ENCODE results near the gene CFAP97D2. TPM values are rescaled to one million over a fixed set of nuclear protein-coding genes. Genes with fewer than 3 reads are reported as not detected.
A peak's percentile ranks its signal among the peaks of the same experiment; 100 is the strongest.

CFAP97D2 gene
- polyA plus RNA-seq, 1 donor: 0.06 TPM

- H3K36me3 ChIP-seq (ENCODE audit: control insufficient read depth, insufficient read depth, low read length): no peaks in the 10 kb centered on the region
- WGBS (ENCODE audit: insufficient coverage, low lambda C conversion rate): no CpG with 5 or more reads among the region's 42 CpGs
- H3K27ac ChIP-seq (ENCODE audit: low read length): no peak overlapping the region
- no peak overlapping the region for H3K4me3 ChIP-seq (ENCODE audit: low read length)
- DNase-seq: peak in 1 of 2 donors; percentile 7
- H3K27me3 ChIP-seq (ENCODE audit: control insufficient read depth, insufficient read depth, low read length): peaks cover 20% of the 10 kb centered on the region
- H3K9me3 ChIP-seq (ENCODE audit: control insufficient read depth, low read depth, low read length): peaks cover 17% of the 10 kb centered on the region
- no peaks in the 10 kb centered on the region for H3K4me1 ChIP-seq (ENCODE audit: control insufficient read depth, insufficient read depth, low read length)
Observed at GRCh38 chr13:114199954-114200353, 20.9 kb downstream of the CFAP97D2 start.

- no peaks in the 10 kb centered on the region for H3K4me1 ChIP-seq (ENCODE audit: control insufficient read depth, insufficient read depth, low read length)
- no peak overlapping the region for H3K27ac ChIP-seq (ENCODE audit: low read length)
- DNase-seq: peak in 1 of 2 donors; percentile 8
- H3K4me3 ChIP-seq (ENCODE audit: low read length): no peak overlapping the region
- peaks cover 17% of the 10 kb centered on the region for H3K9me3 ChIP-seq (ENCODE audit: control insufficient read depth, low read depth, low read length)
- no peaks in the 10 kb centered on the region for H3K36me3 ChIP-seq (ENCODE audit: control insufficient read depth, insufficient read depth, low read length)
- no CpG with 5 or more reads among the region's 18 CpGs for WGBS (ENCODE audit: insufficient coverage, low lambda C conversion rate)
- H3K27me3 ChIP-seq (ENCODE audit: control insufficient read depth, insufficient read depth, low read length): peaks cover 20% of the 10 kb centered on the region
Observed at GRCh38 chr13:114200399-114200911, 21.4 kb downstream of the CFAP97D2 start.

GRCh38 chr13:114202581-114202980 lies 23.5 kb downstream of the CFAP97D2 start:
- no peaks in the 10 kb centered on the region for H3K36me3 ChIP-seq (ENCODE audit: control insufficient read depth, insufficient read depth, low read length)
- no peak for DNase-seq
- H3K9me3 ChIP-seq (ENCODE audit: control insufficient read depth, low read depth, low read length): peaks cover 17% of the 10 kb centered on the region
- no CpG with 5 or more reads among the region's 6 CpGs for WGBS (ENCODE audit: insufficient coverage, low lambda C conversion rate)
- peaks cover 17% of the 10 kb centered on the region for H3K27me3 ChIP-seq (ENCODE audit: control insufficient read depth, insufficient read depth, low read length)
- no peaks in the 10 kb centered on the region for H3K4me1 ChIP-seq (ENCODE audit: control insufficient read depth, insufficient read depth, low read length)
- no peak overlapping the region for H3K27ac ChIP-seq (ENCODE audit: low read length)
- no peak overlapping the region for H3K4me3 ChIP-seq (ENCODE audit: low read length)

GRCh38 chr13:114203536-114203935 lies 24.5 kb downstream of the CFAP97D2 start:
- Histone ChIP-seq H3K4me3 (ENCODE audit: low read length) (no peak overlapping the region), H3K36me3 (ENCODE audit: control insufficient read depth, insufficient read depth, low read length) (no peaks in the 10 kb centered on the region), H3K27ac (ENCODE audit: low read length) (no peak overlapping the region), H3K4me1 (ENCODE audit: control insufficient read depth, insufficient read depth, low read length) (no peaks in the 10 kb centered on the region), H3K9me3 (ENCODE audit: control insufficient read depth, low read depth, low read length) (peaks cover 15% of the 10 kb centered on the region), H3K27me3 (ENCODE audit: control insufficient read depth, insufficient read depth, low read length) (peaks cover 13% of the 10 kb centered on the region)
- WGBS (ENCODE audit: insufficient coverage, low lambda C conversion rate): 83% methylated on average over 1 of the region's 4 CpGs
- DNase-seq: no peak

GRCh38 chr13:114204894-114205293 lies 25.8 kb downstream of the CFAP97D2 start:
- 85% methylated on average over 3 of the region's 4 CpGs for WGBS (ENCODE audit: insufficient coverage, low lambda C conversion rate)
- no peaks in the 10 kb centered on the region for H3K4me1 ChIP-seq (ENCODE audit: control insufficient read depth, insufficient read depth, low read length)

GRCh38 chr13:114208134-114208533 lies 29.1 kb downstream of the CFAP97D2 start:
- DNase-seq: no peak
- 94% methylated on average over 3 of the region's 6 CpGs for WGBS (ENCODE audit: insufficient coverage, low lambda C conversion rate)
- peaks cover 12% of the 10 kb centered on the region for H3K27me3 ChIP-seq (ENCODE audit: control insufficient read depth, insufficient read depth, low read length)
- no peaks in the 10 kb centered on the region for H3K9me3 ChIP-seq (ENCODE audit: control insufficient read depth, low read depth, low read length)
- no peaks in the 10 kb centered on the region for H3K4me1 ChIP-seq (ENCODE audit: control insufficient read depth, insufficient read depth, low read length)
- no peak overlapping the region for H3K4me3 ChIP-seq (ENCODE audit: low read length)
- no peak overlapping the region for H3K27ac ChIP-seq (ENCODE audit: low read length)
- H3K36me3 ChIP-seq (ENCODE audit: control insufficient read depth, insufficient read depth, low read length): no peaks in the 10 kb centered on the region

More at GRCh38 chr13:114204894-114205293, 25.8 kb downstream of the CFAP97D2 start:
- Histone ChIP-seq H3K9me3 (ENCODE audit: control insufficient read depth, low read depth, low read length) (peaks cover 7% of the 10 kb centered on the region), H3K36me3 (ENCODE audit: control insufficient read depth, insufficient read depth, low read length) (no peaks in the 10 kb centered on the region), H3K27me3 (ENCODE audit: control insufficient read depth, insufficient read depth, low read length) (peaks cover 12% of the 10 kb centered on the region), H3K27ac (ENCODE audit: low read length) (no peak overlapping the region), H3K4me3 (ENCODE audit: low read length) (no peak overlapping the region)
- no peak for DNase-seq

- H3K36me3 ChIP-seq (ENCODE audit: control insufficient read depth, insufficient read depth, low read length): no peaks in the 10 kb centered on the region
- H3K27me3 ChIP-seq (ENCODE audit: control insufficient read depth, insufficient read depth, low read length): peaks cover 12% of the 10 kb centered on the region
- no peaks in the 10 kb centered on the region for H3K4me1 ChIP-seq (ENCODE audit: control insufficient read depth, insufficient read depth, low read length)
- H3K4me3 ChIP-seq (ENCODE audit: low read length): no peak overlapping the region
- DNase-seq: no peak
- no peak overlapping the region for H3K27ac ChIP-seq (ENCODE audit: low read length)
- no peaks in the 10 kb centered on the region for H3K9me3 ChIP-seq (ENCODE audit: control insufficient read depth, low read depth, low read length)
- WGBS (ENCODE audit: insufficient coverage, low lambda C conversion rate): no CpG with 5 or more reads among the region's 26 CpGs
Observed at GRCh38 chr13:114211446-114212157, 32.5 kb downstream of the CFAP97D2 start.

- no CpG with 5 or more reads among the region's 6 CpGs for WGBS (ENCODE audit: insufficient coverage, low lambda C conversion rate)
- Histone ChIP-seq H3K27me3 (ENCODE audit: control insufficient read depth, insufficient read depth, low read length) (peaks cover 12% of the 10 kb centered on the region), H3K4me3 (ENCODE audit: low read length) (no peak overlapping the region), H3K9me3 (ENCODE audit: control insufficient read depth, low read depth, low read length) (no peaks in the 10 kb centered on the region), H3K4me1 (ENCODE audit: control insufficient read depth, insufficient read depth, low read length) (no peaks in the 10 kb centered on the region), H3K36me3 (ENCODE audit: control insufficient read depth, insufficient read depth, low read length) (no peaks in the 10 kb centered on the region), H3K27ac (ENCODE audit: low read length) (no peak overlapping the region)
- DNase-seq: no peak
Observed at GRCh38 chr13:114212158-114212495, 33.1 kb downstream of the CFAP97D2 start.

GRCh38 chr13:114213980-114214379 lies 34.9 kb downstream of the CFAP97D2 start:
- Histone ChIP-seq H3K27ac (ENCODE audit: low read length) (no peak overlapping the region), H3K9me3 (ENCODE audit: control insufficient read depth, low read depth, low read length) (no peaks in the 10 kb centered on the region), H3K4me3 (ENCODE audit: low read length) (no peak overlapping the region), H3K36me3 (ENCODE audit: control insufficient read depth, insufficient read depth, low read length) (no peaks in the 10 kb centered on the region), H3K27me3 (ENCODE audit: control insufficient read depth, insufficient read depth, low read length) (peaks cover 12% of the 10 kb centered on the region), H3K4me1 (ENCODE audit: control insufficient read depth, insufficient read depth, low read length) (no peaks in the 10 kb centered on the region)
- DNase-seq: no peak
- 83% methylated on average over 2 of the region's 7 CpGs for WGBS (ENCODE audit: insufficient coverage, low lambda C conversion rate)

GRCh38 chr13:114219392-114219791 lies 40.3 kb downstream of the CFAP97D2 start:
- H3K4me1 ChIP-seq (ENCODE audit: control insufficient read depth, insufficient read depth, low read length): no peaks in the 10 kb centered on the region
- no peak overlapping the region for H3K27ac ChIP-seq (ENCODE audit: low read length)
- H3K27me3 ChIP-seq (ENCODE audit: control insufficient read depth, insufficient read depth, low read length): no peaks in the 10 kb centered on the region
- no peaks in the 10 kb centered on the region for H3K36me3 ChIP-seq (ENCODE audit: control insufficient read depth, insufficient read depth, low read length)
- WGBS (ENCODE audit: insufficient coverage, low lambda C conversion rate): no CpG with 5 or more reads among the region's 3 CpGs
- H3K9me3 ChIP-seq (ENCODE audit: control insufficient read depth, low read depth, low read length): no peaks in the 10 kb centered on the region
- no peak for DNase-seq
- no peak overlapping the region for H3K4me3 ChIP-seq (ENCODE audit: low read length)

GRCh38 chr13:114222461-114222968 lies 43.5 kb downstream of the CFAP97D2 start:
- DNase-seq: peak; percentile 50 to 64
- no peak overlapping the region for H3K27ac ChIP-seq (ENCODE audit: low read length)
- no peak overlapping the region for H3K4me3 ChIP-seq (ENCODE audit: low read length)
- no peaks in the 10 kb centered on the region for H3K27me3 ChIP-seq (ENCODE audit: control insufficient read depth, insufficient read depth, low read length)
- H3K36me3 ChIP-seq (ENCODE audit: control insufficient read depth, insufficient read depth, low read length): no peaks in the 10 kb centered on the region
- H3K9me3 ChIP-seq (ENCODE audit: control insufficient read depth, low read depth, low read length): no peaks in the 10 kb centered on the region
- no peaks in the 10 kb centered on the region for H3K4me1 ChIP-seq (ENCODE audit: control insufficient read depth, insufficient read depth, low read length)
- WGBS (ENCODE audit: insufficient coverage, low lambda C conversion rate): 80% methylated on average over 1 of the region's 9 CpGs
